NCI-H524 treated with DMSO at 0.1 percent for 48 hours (cell line): ENCODE results near the gene GGT5.
"Not testable (repeated sequence)": the region's sequence is repeated elsewhere in the genome, so short reads cannot be mapped to it uniquely, and the experiment has no call there.

Experiments
- DNase-seq: peaks from one replicate; lab custom pipeline; 2025; lab: John Stamatoyannopoulos, UW

GGT5 gene

GRCh38 chr22:24182900-24183246, 62.0 kb downstream of the GGT5 start:
- DNase-seq = not testable (repeated sequence)

GRCh38 chr22:24181996-24182899, 62.6 kb downstream of the GGT5 start:
- DNase-seq = peak; percentile 42

- DNase-seq = peak; percentile 83
Measured at GRCh38 chr22:24181088-24181995, 63.5 kb downstream of the GGT5 start, which contains the start of gene SUSD2. SUSD2 (plus strand) TSS chr22:24181487; CDS start chr22:24181520, 33 bp downstream.

GRCh38 chr22:24180316-24181087, 64.4 kb downstream of the GGT5 start:
- no peak for DNase-seq

GRCh38 chr22:24179478-24180210, 65.2 kb downstream of the GGT5 start:
- DNase-seq = no peak

GRCh38 chr22:24178502-24179440, 66.1 kb downstream of the GGT5 start:
- DNase-seq = peak; percentile 52

- DNase-seq = no peak
Measured at GRCh38 chr22:24178021-24178431, 66.9 kb downstream of the GGT5 start.

- no peak for DNase-seq
Measured at GRCh38 chr22:24177456-24177855, 67.4 kb downstream of the GGT5 start.

- DNase-seq = no peak
Measured at GRCh38 chr22:24177045-24177444, 67.8 kb downstream of the GGT5 start.

GRCh38 chr22:24176630-24177029, 68.3 kb downstream of the GGT5 start:
- no peak for DNase-seq

- DNase-seq = no peak
Measured at GRCh38 chr22:24176040-24176439, 68.8 kb downstream of the GGT5 start.

- DNase-seq = peak; percentile 11
Measured at GRCh38 chr22:24175160-24175808, 69.6 kb downstream of the GGT5 start.

GRCh38 chr22:24171822-24172221, 73.1 kb downstream of the GGT5 start:
- DNase-seq = no peak

- no peak for DNase-seq
Measured at GRCh38 chr22:24170632-24171031, 74.2 kb downstream of the GGT5 start.

GRCh38 chr22:24170188-24170587, 74.7 kb downstream of the GGT5 start:
- DNase-seq = no peak
